ENCODE data around the gene ARHGAP15. TPM values are rescaled to one million over a fixed set of nuclear protein-coding genes. Genes with fewer than 3 reads are reported as not detected.

ARHGAP15 gene
- polyA plus RNA-seq, 1 donor from 2014 or later = 0.30 TPM

DNA sequence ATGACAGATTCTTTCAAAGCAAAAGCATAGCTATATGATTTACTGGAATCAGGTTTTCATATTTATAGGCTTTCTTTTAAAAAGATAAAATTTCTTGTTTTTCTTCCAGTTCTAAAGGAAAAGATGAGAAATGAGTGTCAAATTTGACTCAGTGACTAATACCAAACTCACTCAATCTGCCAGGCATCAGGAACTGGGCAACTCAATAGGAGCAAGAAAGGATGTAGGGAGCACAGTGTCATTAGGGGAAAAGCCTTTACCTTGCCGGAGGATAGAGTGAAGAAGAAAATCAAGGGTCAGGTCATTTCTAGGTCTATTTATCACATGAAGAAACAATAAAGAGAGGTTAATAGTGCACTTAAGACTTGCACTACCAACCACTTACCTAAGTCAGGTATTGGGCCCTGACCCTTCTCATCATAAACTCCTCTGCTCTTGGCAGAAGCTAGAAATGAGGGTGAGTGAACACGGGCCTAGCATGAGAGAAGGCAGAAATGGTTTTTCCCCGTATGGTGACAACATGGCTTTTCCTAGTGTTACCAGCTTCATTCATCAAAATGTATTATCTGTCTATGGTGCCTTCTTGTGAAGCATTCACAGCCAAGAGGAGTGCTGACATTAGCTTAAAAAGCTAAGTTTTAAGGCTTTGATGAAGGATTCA, 151.0 kb downstream of the ARHGAP15 start:
- Histone ChIP-seq H2AFZ (ENCODE audit: low read depth, low read length) (no peak overlapping the region), H3F3A (ENCODE audit: insufficient read depth, low read length, poor library complexity, severe bottlenecking) (no peaks in the 10 kb centered on the region), H3K9me3 (ENCODE audit: low read length) (no peaks in the 10 kb centered on the region), H3K9ac (ENCODE audit: low read length) (no peak overlapping the region), H3K4me3 (ENCODE audit: low read length) (no peak overlapping the region), H4K20me1 (ENCODE audit: insufficient read depth) (no peaks in the 10 kb centered on the region), H3K27ac (ENCODE audit: low read length) (no peak overlapping the region), H3K79me2 (replicated peaks; ENCODE audit: insufficient read depth, low read length) (no peaks in the 10 kb centered on the region), H3K4me2 (ENCODE audit: low read length) (no peak overlapping the region), H3K9me2 (ENCODE audit: insufficient read depth, low read length) (no peaks in the 10 kb centered on the region), H3K27me3 (ENCODE audit: insufficient read depth, low read depth, low read length) (no peaks in the 10 kb centered on the region), H3K36me3 (ENCODE audit: insufficient read depth, low read length) (no peaks in the 10 kb centered on the region)
- TF ChIP-seq REST (IDR thresholded peaks at IDR 0.05; ENCODE audit: borderline replicate concordance) (no peak), TAF1 (IDR thresholded peaks at IDR 0.05; ENCODE audit: low read depth) (no peak), EZH2 (IDR thresholded peaks at IDR 0.05; ENCODE audit: borderline replicate concordance, insufficient read depth, low read length, poor library complexity, severe bottlenecking) (no peak), SMC3 (conservative IDR thresholded peaks at IDR 0.05; ENCODE audit: poor library complexity) (no peak), POLR2AphosphoS5 (IDR thresholded peaks at IDR 0.05) (no peak), EP300 (conservative IDR thresholded peaks at IDR 0.05; ENCODE audit: poor library complexity, severe bottlenecking) (no peak), RAD21 (conservative IDR thresholded peaks at IDR 0.05) (no peak), MXI1 (conservative IDR thresholded peaks at IDR 0.05; ENCODE audit: poor library complexity, severe bottlenecking) (no peak)
- TF ChIP-seq, protein P1, sequence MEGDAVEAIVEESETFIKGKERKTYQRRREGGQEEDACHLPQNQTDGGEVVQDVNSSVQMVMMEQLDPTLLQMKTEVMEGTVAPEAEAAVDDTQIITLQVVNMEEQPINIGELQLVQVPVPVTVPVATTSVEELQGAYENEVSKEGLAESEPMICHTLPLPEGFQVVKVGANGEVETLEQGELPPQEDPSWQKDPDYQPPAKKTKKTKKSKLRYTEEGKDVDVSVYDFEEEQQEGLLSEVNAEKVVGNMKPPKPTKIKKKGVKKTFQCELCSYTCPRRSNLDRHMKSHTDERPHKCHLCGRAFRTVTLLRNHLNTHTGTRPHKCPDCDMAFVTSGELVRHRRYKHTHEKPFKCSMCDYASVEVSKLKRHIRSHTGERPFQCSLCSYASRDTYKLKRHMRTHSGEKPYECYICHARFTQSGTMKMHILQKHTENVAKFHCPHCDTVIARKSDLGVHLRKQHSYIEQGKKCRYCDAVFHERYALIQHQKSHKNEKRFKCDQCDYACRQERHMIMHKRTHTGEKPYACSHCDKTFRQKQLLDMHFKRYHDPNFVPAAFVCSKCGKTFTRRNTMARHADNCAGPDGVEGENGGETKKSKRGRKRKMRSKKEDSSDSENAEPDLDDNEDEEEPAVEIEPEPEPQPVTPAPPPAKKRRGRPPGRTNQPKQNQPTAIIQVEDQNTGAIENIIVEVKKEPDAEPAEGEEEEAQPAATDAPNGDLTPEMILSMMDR (IDR thresholded peaks at IDR 0.05; ENCODE audit: poor library complexity, severe bottlenecking) = no peak

DNA sequence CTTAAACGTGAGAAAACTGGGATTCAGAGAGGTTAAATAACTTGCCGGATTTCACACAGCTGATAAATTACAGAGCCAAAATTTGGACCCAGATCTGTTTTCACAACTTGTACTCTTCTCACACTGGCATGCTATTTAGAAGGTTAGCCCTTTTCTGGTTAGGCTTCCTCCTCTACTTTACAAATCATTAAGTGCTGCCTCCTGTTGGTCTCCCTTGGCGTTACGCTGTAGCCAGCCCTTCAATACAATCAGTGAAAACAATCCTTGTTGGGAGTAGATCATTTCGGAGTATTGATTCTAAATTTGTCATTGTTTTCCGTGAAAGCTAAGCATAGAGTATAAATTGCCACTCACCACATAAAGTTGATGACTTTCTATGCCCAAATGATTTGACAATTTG, 153.5 kb downstream of the ARHGAP15 start:
- Histone ChIP-seq H3K9ac (ENCODE audit: low read length) (no peak overlapping the region), H3K9me2 (ENCODE audit: insufficient read depth, low read length) (no peaks in the 10 kb centered on the region), H3K4me2 (ENCODE audit: low read length) (no peak overlapping the region), H3F3A (ENCODE audit: insufficient read depth, low read length, poor library complexity, severe bottlenecking) (no peaks in the 10 kb centered on the region), H3K9me3 (ENCODE audit: low read length) (no peaks in the 10 kb centered on the region), H2AFZ (ENCODE audit: low read depth, low read length) (no peak overlapping the region), H3K27me3 (ENCODE audit: insufficient read depth, low read depth, low read length) (no peaks in the 10 kb centered on the region), H3K36me3 (ENCODE audit: insufficient read depth, low read length) (no peaks in the 10 kb centered on the region), H3K79me2 (replicated peaks; ENCODE audit: insufficient read depth, low read length) (no peaks in the 10 kb centered on the region), H3K27ac (ENCODE audit: low read length) (no peak overlapping the region), H4K20me1 (ENCODE audit: insufficient read depth) (no peaks in the 10 kb centered on the region), H3K4me3 (ENCODE audit: low read length) (no peak overlapping the region)
- TF ChIP-seq, protein P1 (IDR thresholded peaks at IDR 0.05; ENCODE audit: poor library complexity, severe bottlenecking) = no peak
- TF ChIP-seq EZH2 (IDR thresholded peaks at IDR 0.05; ENCODE audit: borderline replicate concordance, insufficient read depth, low read length, poor library complexity, severe bottlenecking) = no peak
- TF ChIP-seq RAD21 (conservative IDR thresholded peaks at IDR 0.05) = no peak
- no peak for TF ChIP-seq REST (IDR thresholded peaks at IDR 0.05; ENCODE audit: borderline replicate concordance)
- no peak for TF ChIP-seq SMC3 (conservative IDR thresholded peaks at IDR 0.05; ENCODE audit: poor library complexity)
- TF ChIP-seq MXI1 (conservative IDR thresholded peaks at IDR 0.05; ENCODE audit: poor library complexity, severe bottlenecking) = no peak
